ENCODE measurements around the gene TYW5.

DNA sequence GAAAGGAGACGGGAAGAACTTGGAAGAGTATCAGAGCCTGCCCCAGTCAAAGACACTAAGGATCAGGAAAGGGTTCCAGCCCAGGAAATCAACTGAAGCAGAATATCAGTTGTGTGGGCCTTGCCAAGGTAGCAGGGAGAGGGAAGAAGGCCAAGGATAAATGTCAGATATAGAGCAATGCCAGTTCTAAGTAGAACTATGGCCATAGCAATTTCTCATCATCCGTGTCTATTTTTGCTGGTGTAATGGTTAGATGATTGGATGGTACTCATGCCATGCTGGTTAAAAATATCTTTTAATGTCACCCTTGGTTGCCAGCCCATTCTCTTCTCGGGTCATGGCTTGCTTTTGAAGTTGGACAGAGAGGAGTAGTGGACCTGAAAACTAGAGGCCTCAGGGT is 42.0 kb upstream of the TYW5 start:
- TF ChIP-seq FOXP1 (CRISPR knock-in tag; IDR thresholded peaks at IDR 0.05; ENCODE audit: borderline replicate concordance) (no peak), CTCF (IDR thresholded peaks at IDR 0.05) (no peak), TCF7 (CRISPR knock-in tag; IDR thresholded peaks at IDR 0.05; ENCODE audit: low read depth) (no peak), CREB1 (CRISPR knock-in tag; IDR thresholded peaks at IDR 0.05) (no peak), TP53 (CRISPR knock-in tag; IDR thresholded peaks at IDR 0.05) (no peak), CREM (CRISPR knock-in tag; IDR thresholded peaks at IDR 0.05) (no peak), NFYB (CRISPR knock-in tag; conservative IDR thresholded peaks at IDR 0.05; ENCODE audit: low read depth) (no peak), ATF3 (CRISPR knock-in tag; conservative IDR thresholded peaks at IDR 0.05) (no peak), ATF2 (CRISPR knock-in tag; IDR thresholded peaks at IDR 0.05; ENCODE audit: borderline replicate concordance, low read depth) (no peak), PRDM15 (CRISPR knock-in tag; IDR thresholded peaks at IDR 0.05) (no peak), E2F4 (CRISPR knock-in tag; IDR thresholded peaks at IDR 0.05; ENCODE audit: borderline replicate concordance, low read depth) (no peak), NR3C1 (CRISPR knock-in tag; conservative IDR thresholded peaks at IDR 0.05; ENCODE audit: low read depth) (no peak)
- TF ChIP-seq, protein P1, sequence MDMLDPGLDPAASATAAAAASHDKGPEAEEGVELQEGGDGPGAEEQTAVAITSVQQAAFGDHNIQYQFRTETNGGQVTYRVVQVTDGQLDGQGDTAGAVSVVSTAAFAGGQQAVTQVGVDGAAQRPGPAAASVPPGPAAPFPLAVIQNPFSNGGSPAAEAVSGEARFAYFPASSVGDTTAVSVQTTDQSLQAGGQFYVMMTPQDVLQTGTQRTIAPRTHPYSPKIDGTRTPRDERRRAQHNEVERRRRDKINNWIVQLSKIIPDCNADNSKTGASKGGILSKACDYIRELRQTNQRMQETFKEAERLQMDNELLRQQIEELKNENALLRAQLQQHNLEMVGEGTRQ (CRISPR knock-in tag; IDR thresholded peaks at IDR 0.05) = no peak

All from WTC11 (cell line).